Measurements from ENCODE around the gene KLC1. TPM values are rescaled to one million over a fixed set of nuclear protein-coding genes. Genes with fewer than 3 reads are reported as not detected.

KLC1 gene
- total and polyA plus RNA-seq, 7 donors = 25.0 to 399 (median 216) TPM

- TF ChIP-seq POLR2A (IDR thresholded peaks at IDR 0.05) (no peak), POLR2AphosphoS5 (IDR thresholded peaks at IDR 0.05) (peak in 2 of 4 donors; percentile 11 to 14)
- Histone ChIP-seq H3K27ac (peak overlapping the region; percentile 75 to 81 (median 77)), H3K4me3 (no peak overlapping the region), H3K4me1 (peaks cover 0 to 49% (median 41%) of the 10 kb centered on the region in 4 donors), H3K9me3 (no peaks in the 10 kb centered on the region), H3K27me3 (no peaks in the 10 kb centered on the region), H3K36me3 (peaks cover 12 to 73% (median 43%) of the 10 kb centered on the region in 4 donors)
- DNase-seq = peak; percentile 90
- 56 to 61% methylated on average over 17 of the region's 17 CpGs for WGBS, 2 donors
- intact Hi-C loops (cut with DNase I) = loop anchor here (5.0 kb wide), 1 partner anchor 124 kb away; no protein-coding TSS in a partner anchor
Measured at GRCh38 chr14:103696466-103697071, 67.6 kb downstream of the KLC1 start.

GRCh38 chr14:103697206-103697602 is 68.2 kb downstream of the KLC1 start:
- peak overlapping the region; percentile 75 to 81 (median 77) for H3K27ac ChIP-seq
- no peak overlapping the region for H3K4me3 ChIP-seq
- 53 to 54% methylated on average over 3 of the region's 3 CpGs for WGBS, 2 donors
- H3K27me3 ChIP-seq = no peaks in the 10 kb centered on the region
- TF ChIP-seq POLR2AphosphoS5 (IDR thresholded peaks at IDR 0.05) (no peak), POLR2A (IDR thresholded peaks at IDR 0.05) (no peak), CTCF (IDR thresholded peaks at IDR 0.05) (no peak), EP300 (IDR thresholded peaks at IDR 0.05) (no peak)
- no peaks in the 10 kb centered on the region for H3K9me3 ChIP-seq
- H3K4me1 ChIP-seq = peaks cover 0 to 49% (median 41%) of the 10 kb centered on the region in 4 donors
- no peak for DNase-seq
- intact Hi-C loops (cut with DNase I) = loop anchor here (5.0 kb wide), 1 partner anchor 125 kb away; no protein-coding TSS in a partner anchor
- peaks cover 12 to 73% (median 42%) of the 10 kb centered on the region in 4 donors for H3K36me3 ChIP-seq

- no peaks in the 10 kb centered on the region for H3K27me3 ChIP-seq
- H3K9me3 ChIP-seq = no peaks in the 10 kb centered on the region
- TF ChIP-seq POLR2AphosphoS5 (IDR thresholded peaks at IDR 0.05) (no peak), POLR2A (IDR thresholded peaks at IDR 0.05) (no peak), EP300 (IDR thresholded peaks at IDR 0.05) (no peak), CTCF (IDR thresholded peaks at IDR 0.05) (no peak)
- peak overlapping the region; percentile 75 to 81 (median 77) for H3K27ac ChIP-seq
- DNase-seq = no peak
- WGBS, 2 donors = 91% methylated on average over 14 of the region's 14 CpGs
- peaks cover 0 to 49% (median 41%) of the 10 kb centered on the region in 4 donors for H3K4me1 ChIP-seq
- peaks cover 11 to 73% (median 40%) of the 10 kb centered on the region in 4 donors for H3K36me3 ChIP-seq
- no peak overlapping the region for H3K4me3 ChIP-seq
- intact Hi-C loops (cut with DNase I) = loop anchor here (5.0 kb wide), 1 partner anchor 125 kb away; no protein-coding TSS in a partner anchor
Measured at GRCh38 chr14:103697603-103698379, 68.8 kb downstream of the KLC1 start.

GRCh38 chr14:103698380-103699260 is 69.6 kb downstream of the KLC1 start:
- TF ChIP-seq POLR2A (IDR thresholded peaks at IDR 0.05) (no peak), POLR2AphosphoS5 (IDR thresholded peaks at IDR 0.05) (no peak), EP300 (IDR thresholded peaks at IDR 0.05) (no peak), CTCF (IDR thresholded peaks at IDR 0.05) (no peak)
- H3K36me3 ChIP-seq = peaks cover 4 to 73% (median 35%) of the 10 kb centered on the region in 4 donors
- intact Hi-C loops (cut with DNase I) = loop anchor here (5.0 kb wide), 1 partner anchor 126 kb away; no protein-coding TSS in a partner anchor
- H3K4me1 ChIP-seq = peaks cover 0 to 49% (median 41%) of the 10 kb centered on the region in 4 donors
- peak overlapping the region; percentile 75 to 81 (median 77) for H3K27ac ChIP-seq
- no peak overlapping the region for H3K4me3 ChIP-seq
- H3K9me3 ChIP-seq = no peaks in the 10 kb centered on the region
- 36 to 75% methylated on average over 33 of the region's 33 CpGs for WGBS, 2 donors
- no peaks in the 10 kb centered on the region for H3K27me3 ChIP-seq
- DNase-seq = no peak

All from sigmoid colon (tissue), 7 donors.